GM18526 (cell line): ENCODE measurements around the gene PAPPA2.

Experiments
- POLR2A ChIP-seq: IDR thresholded peaks from 3 replicates; pipeline ENCODE4 v1.6.1; 2011; ENCODE audit not compliant: insufficient read length; ENCODE audit errors: extremely low read depth

The PAPPA2 gene

GRCh38 chr1:176785791-176786190 is 322.8 kb downstream of the PAPPA2 start:
- TF ChIP-seq POLR2A = no peak

- TF ChIP-seq POLR2A = no peak
Measured at GRCh38 chr1:176786274-176786673, 323.3 kb downstream of the PAPPA2 start.

- no peak for TF ChIP-seq POLR2A
Measured at GRCh38 chr1:176789571-176790090, 326.7 kb downstream of the PAPPA2 start.

- TF ChIP-seq POLR2A = no peak
Measured at GRCh38 chr1:176790786-176791185, 327.8 kb downstream of the PAPPA2 start.

- no peak for TF ChIP-seq POLR2A
Measured at GRCh38 chr1:176791906-176792305, 328.9 kb downstream of the PAPPA2 start.

- no peak for TF ChIP-seq POLR2A
Measured at GRCh38 chr1:176794897-176795508, 332.0 kb downstream of the PAPPA2 start.

- no peak for TF ChIP-seq POLR2A
Measured at GRCh38 chr1:176795929-176796328, 333.0 kb downstream of the PAPPA2 start.

GRCh38 chr1:176796583-176796982 is 333.6 kb downstream of the PAPPA2 start:
- TF ChIP-seq POLR2A = no peak

- no peak for TF ChIP-seq POLR2A
Measured at GRCh38 chr1:176799327-176799726, 336.4 kb downstream of the PAPPA2 start.

- no peak for TF ChIP-seq POLR2A
Measured at GRCh38 chr1:176800978-176801513, 338.1 kb downstream of the PAPPA2 start.

GRCh38 chr1:176801514-176802020 is 338.6 kb downstream of the PAPPA2 start:
- TF ChIP-seq POLR2A = no peak

GRCh38 chr1:176802316-176802715 is 339.3 kb downstream of the PAPPA2 start:
- TF ChIP-seq POLR2A = no peak

- no peak for TF ChIP-seq POLR2A
Measured at GRCh38 chr1:176803042-176803441, 340.1 kb downstream of the PAPPA2 start.

- no peak for TF ChIP-seq POLR2A
Measured at GRCh38 chr1:176803596-176803995, 340.6 kb downstream of the PAPPA2 start.

- no peak for TF ChIP-seq POLR2A
Measured at GRCh38 chr1:176809292-176809691, 346.3 kb downstream of the PAPPA2 start.

GRCh38 chr1:176811511-176812288 is 348.7 kb downstream of the PAPPA2 start:
- no peak for TF ChIP-seq POLR2A
